GM18526 (cell line): Measurements from ENCODE around the gene SETD1B.

Source experiments
- POLR2A ChIP-seq: IDR thresholded peaks from 3 replicates; pipeline ENCODE4 v1.6.1; 2011; ENCODE audit not compliant: insufficient read length; ENCODE audit errors: extremely low read depth

The SETD1B gene

DNA sequence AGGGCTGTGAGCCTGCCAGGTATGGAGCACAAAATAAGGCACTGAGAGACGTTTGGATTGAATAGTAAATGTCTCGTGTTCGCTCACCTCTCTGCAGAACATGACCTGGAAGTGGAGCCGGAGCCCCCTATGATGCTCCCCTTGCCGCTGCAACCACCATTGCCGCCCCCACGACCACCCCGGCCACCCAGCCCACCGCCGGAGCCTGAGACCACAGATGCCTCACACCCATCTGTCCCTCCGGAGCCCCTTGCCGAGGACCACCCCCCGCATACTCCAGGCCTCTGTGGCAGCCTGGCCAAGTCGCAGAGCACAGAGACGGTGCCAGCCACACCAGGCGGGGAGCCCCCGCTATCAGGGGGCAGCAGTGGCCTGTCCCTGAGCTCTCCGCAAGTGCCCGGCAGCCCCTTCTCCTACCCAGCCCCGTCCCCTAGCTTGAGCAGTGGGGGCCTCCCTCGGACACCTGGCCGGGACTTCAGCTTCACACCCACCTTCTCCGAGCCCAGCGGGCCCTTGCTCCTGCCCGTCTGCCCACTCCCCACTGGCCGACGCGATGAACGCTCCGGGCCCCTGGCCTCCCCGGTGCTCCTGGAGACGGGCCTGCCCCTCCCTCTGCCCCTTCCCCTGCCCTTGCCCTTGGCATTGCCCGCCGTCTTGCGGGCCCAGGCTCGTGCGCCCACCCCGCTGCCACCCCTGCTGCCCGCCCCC is 18.7 kb downstream of the SETD1B start:
- TF ChIP-seq POLR2A, result no peak

GRCh38 chr12:121823101-121823726 is 19.4 kb downstream of the SETD1B start:
- TF ChIP-seq POLR2A, result no peak

- no peak for TF ChIP-seq POLR2A
These were observed 19.9 kb downstream of the SETD1B start for GRCh38 chr12:121823727-121824115.

GRCh38 chr12:121825041-121825523 is 21.3 kb downstream of the SETD1B start:
- no peak for TF ChIP-seq POLR2A

- no peak for TF ChIP-seq POLR2A
These were observed 22.7 kb downstream of the SETD1B start for GRCh38 chr12:121826318-121827150.

GRCh38 chr12:121827351-121828099 is 23.7 kb downstream of the SETD1B start:
- TF ChIP-seq POLR2A, result no peak

- TF ChIP-seq POLR2A, result no peak
These were observed 24.5 kb downstream of the SETD1B start for GRCh38 chr12:121828306-121828705.

- TF ChIP-seq POLR2A, result no peak
These were observed 25.0 kb downstream of the SETD1B start for GRCh38 chr12:121828826-121829225.

GRCh38 chr12:121829250-121829918 is 25.6 kb downstream of the SETD1B start:
- no peak for TF ChIP-seq POLR2A

- no peak for TF ChIP-seq POLR2A
These were observed 26.3 kb downstream of the SETD1B start for GRCh38 chr12:121830134-121830533.

DNA sequence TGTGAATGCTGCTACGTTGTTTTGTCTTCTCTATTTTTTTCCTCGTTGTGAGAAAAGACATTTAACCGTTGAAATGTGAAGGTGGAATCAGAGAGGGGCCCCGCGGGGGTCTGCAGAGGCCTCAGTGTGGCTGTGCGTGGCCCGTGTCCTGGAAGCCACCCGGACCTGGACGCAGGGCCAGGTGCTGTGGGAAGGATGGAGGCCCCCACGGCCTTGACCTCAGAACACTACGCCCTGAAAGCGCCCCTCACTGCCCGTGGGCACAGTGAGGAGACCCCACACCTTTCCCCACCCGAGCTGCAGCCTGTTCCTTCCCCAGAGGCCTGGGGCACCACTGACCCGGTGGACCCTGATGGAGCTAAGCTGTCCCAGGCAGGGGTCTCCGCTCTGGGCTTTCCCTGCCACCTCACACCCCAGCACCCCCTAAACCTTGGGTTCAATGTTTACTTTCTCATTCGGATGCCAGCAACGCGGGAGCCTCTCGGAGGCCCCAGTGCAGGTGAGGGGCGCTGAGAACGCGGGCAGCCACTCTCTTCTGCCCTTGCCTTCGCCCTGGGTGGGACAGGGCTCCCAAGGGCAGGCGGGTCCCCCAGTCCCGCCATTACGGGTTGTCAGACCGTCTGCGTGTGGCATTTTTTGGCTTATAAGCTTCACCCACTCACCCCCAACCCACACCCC is 26.9 kb downstream of the SETD1B start:
- TF ChIP-seq POLR2A, result no peak

DNA sequence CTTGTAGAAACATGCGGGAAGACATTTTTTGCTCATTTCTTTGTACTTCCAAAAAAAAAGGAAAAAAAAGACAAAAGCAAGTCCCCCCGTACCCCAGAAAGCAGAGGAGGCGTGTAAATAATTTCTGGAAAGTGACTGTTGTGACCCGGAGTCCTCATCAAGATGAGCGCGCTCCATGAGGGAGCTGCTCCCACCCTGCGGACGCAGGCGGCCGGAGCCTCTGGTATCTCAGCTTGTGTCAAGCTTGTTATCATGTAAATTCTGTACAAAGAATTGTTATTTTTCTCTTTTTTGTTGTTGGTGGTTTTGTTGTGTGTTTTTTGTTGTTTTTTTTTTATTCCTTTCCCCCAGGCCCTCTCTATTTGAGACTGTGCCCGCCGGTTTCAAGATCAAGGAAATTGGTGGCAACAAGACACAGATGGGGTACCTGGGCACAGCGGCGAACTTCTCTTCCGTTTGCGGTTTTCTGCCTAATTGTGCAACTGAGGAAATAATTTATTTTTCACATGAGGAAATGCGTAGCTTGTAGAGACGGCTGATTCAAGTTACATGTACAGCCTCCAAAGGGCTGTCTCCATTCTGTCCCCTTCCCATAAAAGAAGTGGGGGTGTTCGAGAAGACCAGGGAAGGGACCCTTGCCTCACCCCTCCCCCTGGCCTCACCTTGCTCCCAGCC is 27.9 kb downstream of the SETD1B start:
- no peak for TF ChIP-seq POLR2A

- TF ChIP-seq POLR2A, result no peak
These were observed 33.9 kb downstream of the SETD1B start for GRCh38 chr12:121837680-121838079.
